Thymus (tissue), 11 donors: ENCODE measurements around the gene FHL1. TPM values are rescaled to one million over a fixed set of nuclear protein-coding genes. Genes with fewer than 3 reads are reported as not detected.

ENCODE experiments used
- DNase-seq, 9 donors: peaks; one replicate each; pipeline ENCODE4 v3.0.0-alpha.2; 2013; ENCODE audit warnings: low spot score in 9 of 9, low read depth in 6 of 9, missing footprints in 1 of 9
- H3K27ac ChIP-seq, 2 donors: one replicate each; pipeline ENCODE4 v1.5.1; 2013; ENCODE audit warnings: control low read depth in 1 of 2, low read depth in 1 of 2, low read length in 1 of 2, mild to moderate bottlenecking in 1 of 2, moderate library complexity in 1 of 2
- H3K27me3 ChIP-seq, 2 donors: one replicate each; pipeline ENCODE4 v1.5.1; 2013; ENCODE audit warnings: low read length in 1 of 2; ENCODE audit not compliant: control insufficient read depth in 2 of 2, insufficient read depth in 1 of 2
- H3K36me3 ChIP-seq, 2 donors: one replicate each; pipeline ENCODE4 v1.5.1; 2013; ENCODE audit warnings: low read length in 1 of 2, mild to moderate bottlenecking in 1 of 2, moderate library complexity in 1 of 2; ENCODE audit not compliant: control insufficient read depth in 2 of 2, insufficient read depth in 2 of 2
- H3K4me1 ChIP-seq, 2 donors: one replicate each; pipeline ENCODE4 v1.5.1; 2013; ENCODE audit warnings: low read length in 2 of 2; ENCODE audit not compliant: control insufficient read depth in 2 of 2, insufficient read depth in 2 of 2
- H3K4me3 ChIP-seq, 2 donors: one replicate each; pipeline ENCODE4 v1.5.1; 2013; ENCODE audit warnings: low read length in 2 of 2, control low read depth in 1 of 2, mild to moderate bottlenecking in 1 of 2
- H3K9me3 ChIP-seq, 2 donors: one replicate each; pipeline ENCODE4 v1.5.1; 2013; ENCODE audit warnings: low read length in 1 of 2, mild to moderate bottlenecking in 1 of 2; ENCODE audit not compliant: control insufficient read depth in 2 of 2, insufficient read depth in 1 of 2
- WGBS: extraction: QIAGEN DNeasy Blood & Tissue Kit; methylation state at CpG from one replicate; pipeline ENCODE4 v1.1.7; 2013; 5-methylcytosine and 5-hydroxymethylcytosine counted together
- polyA plus RNA-seq: library from polyadenylated mRNA; stranded (reverse); fragments of 200-250 nt; gene quantifications from one replicate; pipeline ENCODE4 v1.2.3, GENCODE V29; 2013
- total RNA-seq: library from RNA; stranded (reverse); fragments of 120-200 nt; gene quantifications from one replicate; pipeline ENCODE4 v1.2.4, GENCODE V29; 2013
- donor health status: healthy.

The FHL1 gene
- total and polyA plus RNA-seq, 2 donors, result 6.1 to 88.1 TPM

- peak in 1 of 9 donors; percentile 15 for DNase-seq
- Histone ChIP-seq H3K4me1 (no peaks in the 10 kb centered on the region), H3K27me3 (no peaks in the 10 kb centered on the region), H3K9me3 (no peaks in the 10 kb centered on the region), H3K27ac (no peak overlapping the region), H3K4me3 (no peak overlapping the region), H3K36me3 (no peaks in the 10 kb centered on the region)
- 17% methylated on average over 4 of the region's 4 CpGs for WGBS
Observed at GRCh38 chrX:136259543-136259942, 112.2 kb downstream of the FHL1 start.

- DNase-seq, result no peak
- Histone ChIP-seq H3K4me3 (no peak overlapping the region), H3K27me3 (no peaks in the 10 kb centered on the region), H3K9me3 (no peaks in the 10 kb centered on the region), H3K27ac (no peak overlapping the region), H3K36me3 (no peaks in the 10 kb centered on the region), H3K4me1 (no peaks in the 10 kb centered on the region)
Observed at GRCh38 chrX:136260776-136261175, 113.4 kb downstream of the FHL1 start.

Other genes with a start within 250 kb of the FHL1 start
- 8.7 TPM for gene MMGT1, start 173.5 kb upstream of the FHL1 start, total RNA-seq
- 8.1 TPM for gene MMGT1, start 173.5 kb upstream of the FHL1 start, polyA plus RNA-seq
- 7.7 TPM for gene SLC9A6, start 162.1 kb upstream of the FHL1 start, total RNA-seq
- 12.6 TPM for gene SLC9A6, start 162.1 kb upstream of the FHL1 start, polyA plus RNA-seq
- 9.2 TPM for gene MAP7D3, start 103.9 kb downstream of the FHL1 start, total RNA-seq
- gene MAP7D3, start 103.9 kb downstream of the FHL1 start, polyA plus RNA-seq, result 9.4 TPM
- gene ADGRG4, start 153.4 kb downstream of the FHL1 start, total RNA-seq, result under 0.01 TPM
- gene ADGRG4, start 153.4 kb downstream of the FHL1 start, polyA plus RNA-seq, result 0.02 TPM